NB4 (cell line): Measurements from ENCODE around the gene XPO4.
"Not testable (repeated sequence)": the region's sequence is repeated elsewhere in the genome, so short reads cannot be mapped to it uniquely, and the experiment has no call there.

Experiments
- DNase-seq: peaks from one replicate; pipeline ENCODE4 v3.0.0; 2010; ENCODE audit warnings: low read depth
- H3K4me3 ChIP-seq: one replicate; pipeline ENCODE4 v1.5.1; 2011; ENCODE audit warnings: mild to moderate bottlenecking, low read depth, low read length, moderate library complexity
- CTCF ChIP-seq: IDR thresholded peaks from one replicate; pipeline ENCODE4 v1.5.1; 2012; ENCODE audit warnings: low read depth, low read length
- MAX ChIP-seq: IDR thresholded peaks from 2 replicates; pipeline ENCODE4 v1.6.1; 2011; ENCODE audit warnings: low read depth, low read length
- MYC ChIP-seq: IDR thresholded peaks from 2 replicates; pipeline ENCODE4 v1.6.1; 2011; ENCODE audit warnings: low read depth, low read length
- POLR2A ChIP-seq: IDR thresholded peaks from 2 replicates; pipeline ENCODE4 v1.6.1; 2011; ENCODE audit warnings: mild to moderate bottlenecking; ENCODE audit not compliant: insufficient read length; ENCODE audit errors: extremely low read depth

Gene XPO4

GRCh38 chr13:20877902-20878301 is 24.6 kb downstream of the XPO4 start:
- DNase-seq: peak; percentile 26
- TF ChIP-seq CTCF (no peak), POLR2A (no peak), MYC (no peak), MAX (no peak)
- no peak overlapping the region for H3K4me3 ChIP-seq

DNA sequence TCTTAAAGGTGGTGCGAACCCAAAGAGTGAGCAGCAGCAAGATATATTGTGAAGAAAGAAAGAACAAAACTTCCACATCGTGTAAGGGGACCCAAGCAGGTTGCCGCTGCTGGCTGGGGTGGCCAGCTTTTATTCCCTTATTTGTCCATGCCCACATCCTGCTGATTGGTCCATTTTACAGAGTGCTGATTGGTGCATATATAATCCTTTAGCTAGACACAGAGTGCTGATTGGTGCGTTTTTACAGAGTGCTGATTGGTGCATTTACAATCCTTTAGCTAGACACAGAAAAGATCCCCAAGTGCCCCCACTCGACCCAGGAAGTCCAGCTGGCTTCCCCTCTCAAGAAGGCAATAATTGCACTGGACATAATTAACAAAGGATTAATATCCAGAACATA is 25.7 kb downstream of the XPO4 start:
- not testable (repeated sequence) for DNase-seq, H3K4me3 ChIP-seq

- not testable (repeated sequence) for DNase-seq, H3K4me3 ChIP-seq
These were observed 28.1 kb downstream of the XPO4 start for GRCh38 chr13:20874439-20874838.

DNA sequence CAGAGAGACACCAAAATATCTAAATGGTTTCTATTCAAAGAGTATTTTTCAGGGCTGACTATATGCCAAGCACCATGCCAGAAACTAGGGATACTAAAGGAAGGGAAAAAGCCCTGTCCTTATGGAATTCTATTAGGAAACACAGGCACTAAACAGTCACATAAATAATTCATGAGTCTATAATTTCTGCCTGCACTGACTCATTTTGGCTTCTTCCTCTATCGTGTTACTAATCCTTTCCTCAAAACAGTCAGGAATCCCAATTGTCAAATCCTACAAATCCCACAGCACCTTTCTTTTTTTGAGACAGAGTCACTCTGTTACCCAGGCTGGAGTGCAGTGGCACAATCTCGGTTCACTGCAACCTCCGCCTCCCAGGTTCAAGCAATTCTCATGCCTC is 29.2 kb downstream of the XPO4 start:
- no peak overlapping the region for H3K4me3 ChIP-seq
- TF ChIP-seq MAX (no peak), POLR2A (no peak), CTCF (no peak), MYC (no peak)
- DNase-seq: no peak

DNA sequence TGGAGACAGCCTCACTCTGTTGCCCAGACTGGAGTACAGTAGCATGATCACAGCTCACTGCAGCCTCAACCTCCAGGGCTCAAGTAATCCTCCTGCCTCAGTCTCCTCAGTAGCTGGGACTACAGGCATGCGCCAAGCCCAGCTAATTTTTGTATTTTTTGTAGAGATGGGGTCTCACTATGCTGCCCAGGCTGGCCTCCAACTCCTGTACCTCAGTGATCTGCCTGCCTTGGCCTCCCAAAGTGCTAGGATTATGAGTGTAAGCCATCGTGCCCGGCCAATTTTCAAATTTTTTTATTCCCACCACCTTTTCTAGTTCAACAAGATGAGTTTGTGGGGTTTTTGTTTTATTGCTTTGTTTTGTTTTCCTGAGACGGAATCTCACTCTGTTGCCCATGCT is 31.7 kb downstream of the XPO4 start:
- no peak for DNase-seq
- no peak overlapping the region for H3K4me3 ChIP-seq
- TF ChIP-seq MAX (no peak), MYC (no peak), POLR2A (no peak), CTCF (no peak)

GRCh38 chr13:20869540-20869939 is 33.0 kb downstream of the XPO4 start:
- no peak for DNase-seq
- H3K4me3 ChIP-seq: no peak overlapping the region
- no peak for TF ChIP-seq MAX
- no peak for TF ChIP-seq CTCF
- TF ChIP-seq MYC: no peak
- TF ChIP-seq POLR2A: no peak

GRCh38 chr13:20867408-20867807 is 35.1 kb downstream of the XPO4 start:
- DNase-seq: no peak
- TF ChIP-seq POLR2A (no peak), MYC (no peak), CTCF (no peak), MAX (no peak)
- no peak overlapping the region for H3K4me3 ChIP-seq

DNA sequence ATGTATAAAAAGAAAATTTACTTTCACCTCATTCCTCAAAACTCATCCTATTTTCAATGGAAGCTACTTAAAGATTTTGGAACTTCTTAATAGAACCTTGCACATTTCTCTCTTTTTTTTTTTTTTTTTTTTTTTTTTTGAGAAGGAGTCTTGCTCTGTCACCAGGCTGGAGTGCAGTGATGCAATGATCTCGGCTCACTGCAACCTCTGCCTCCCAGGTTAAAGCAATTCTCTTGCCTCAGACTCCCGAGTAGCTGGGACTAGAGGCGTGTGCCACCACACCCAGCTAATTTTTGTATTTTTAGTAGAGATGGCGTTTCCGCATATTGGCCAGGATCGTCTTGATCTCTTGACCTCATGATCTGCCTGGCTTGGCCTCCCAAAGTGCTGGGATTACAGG is 40.9 kb downstream of the XPO4 start:
- not testable (repeated sequence) for DNase-seq, H3K4me3 ChIP-seq
